Skeletal muscle tissue (tissue), 4 donors: ENCODE results near the gene HMHB1. TPM values are rescaled to one million over a fixed set of nuclear protein-coding genes. Genes with fewer than 3 reads are reported as not detected.

ENCODE experiments used
- H3K27ac ChIP-seq: one replicate; pipeline ENCODE4 v1.7.0; 2013; ENCODE audit warnings: mild to moderate bottlenecking, low read depth, low read length, inconsistent platforms
- H3K27me3 ChIP-seq, 3 donors: one replicate each; pipeline ENCODE4 v1.7.0; 2013; ENCODE audit warnings: low read length in 3 of 3; ENCODE audit not compliant: control insufficient read depth in 3 of 3, insufficient read depth in 3 of 3
- H3K36me3 ChIP-seq, 3 donors: one replicate each; pipeline ENCODE4 v1.7.0; 2013; ENCODE audit warnings: low read length in 3 of 3; ENCODE audit not compliant: control insufficient read depth in 3 of 3, insufficient read depth in 3 of 3
- H3K4me1 ChIP-seq, 3 donors: one replicate each; pipeline ENCODE4 v1.7.0; 2013; ENCODE audit warnings: low read length in 3 of 3, mild to moderate bottlenecking in 3 of 3; ENCODE audit not compliant: control insufficient read depth in 3 of 3, insufficient read depth in 3 of 3
- H3K4me3 ChIP-seq, 3 donors: one replicate each; pipeline ENCODE4 v1.7.0; 2013; ENCODE audit warnings: low read length in 3 of 3
- H3K9ac ChIP-seq, 3 donors: one replicate each; pipeline ENCODE4 v1.7.0; 2013; ENCODE audit warnings: low read length in 3 of 3, mild to moderate bottlenecking in 3 of 3, moderate library complexity in 2 of 3, low read depth in 1 of 3
- H3K9me3 ChIP-seq, 3 donors: one replicate each; pipeline ENCODE4 v1.7.0; 2013; ENCODE audit warnings: low read length in 3 of 3; ENCODE audit not compliant: control insufficient read depth in 3 of 3
- total RNA-seq: library from RNA; depleted of rRNA; stranded (reverse); fragments of >200 nt; gene quantifications from one replicate; pipeline ENCODE4 v1.2.3, GENCODE V29; 2014
- donor health status: Osteomylitis.

HMHB1 gene
- total RNA-seq, 1 donor from 2014 or later, result not detected

- Histone ChIP-seq H3K9me3 (no peaks in the 10 kb centered on the region), H3K4me3 (no peak overlapping the region), H3K27me3 (no peaks in the 10 kb centered on the region), H3K36me3 (no peaks in the 10 kb centered on the region), H3K9ac (no peak overlapping the region), H3K4me1 (peaks cover 3 to 4% (median 4%) of the 10 kb centered on the region in 3 donors), H3K27ac (no peak overlapping the region)
Observed at GRCh38 chr5:143860211-143860610, 48.2 kb downstream of the HMHB1 start.

GRCh38 chr5:143862271-143862670 lies 50.3 kb downstream of the HMHB1 start:
- H3K9me3 ChIP-seq, result no peaks in the 10 kb centered on the region
- H3K9ac ChIP-seq, result no peak overlapping the region
- H3K4me1 ChIP-seq, result peaks cover 11 to 16% (median 15%) of the 10 kb centered on the region in 3 donors
- no peak overlapping the region for H3K27ac ChIP-seq
- no peaks in the 10 kb centered on the region for H3K27me3 ChIP-seq
- no peak overlapping the region for H3K4me3 ChIP-seq
- H3K36me3 ChIP-seq, result no peaks in the 10 kb centered on the region

GRCh38 chr5:143865426-143866025 lies 53.6 kb downstream of the HMHB1 start:
- H3K9ac ChIP-seq, result peak overlapping the region in 1 of 3 donors; percentile 1
- H3K4me3 ChIP-seq, result peak overlapping the region in 1 of 3 donors; percentile 7
- peak overlapping the region; percentile 33 for H3K27ac ChIP-seq
- no peaks in the 10 kb centered on the region for H3K27me3 ChIP-seq
- no peaks in the 10 kb centered on the region for H3K36me3 ChIP-seq
- H3K9me3 ChIP-seq, result no peaks in the 10 kb centered on the region
- peaks cover 11 to 16% (median 15%) of the 10 kb centered on the region in 3 donors for H3K4me1 ChIP-seq
